Measurements from ENCODE around the gene LGALS13.

GRCh38 chr19:39617745-39618144, 15.4 kb downstream of the LGALS13 start:
- no peak for TF ChIP-seq ZNF274 (IDR thresholded peaks at IDR 0.05; ENCODE audit: low read depth, low read length)
- no peak for TF ChIP-seq YY1 (IDR thresholded peaks at IDR 0.05; ENCODE audit: insufficient read depth, insufficient read length)
- no peak for TF ChIP-seq SUZ12 (IDR thresholded peaks at IDR 0.05; ENCODE audit: extremely low read depth, insufficient read depth, insufficient read length)

Data from NT2/D1 (cell line).